Neural cell (in vitro differentiated cells): ENCODE measurements around the gene TIAM2. TPM values are rescaled to one million over a fixed set of nuclear protein-coding genes. Genes with fewer than 3 reads are reported as not detected.
"Not testable (repeated sequence)": the region's sequence is repeated elsewhere in the genome, so short reads cannot be mapped to it uniquely, and the experiment has no call there.

Source experiments
- H2AFZ ChIP-seq: fragments of 200-600, 300-800 bp; sonication (generic), shearing (Covaris generic); 2 replicates; pipeline ENCODE4 v1.6.0; 2014; ENCODE audit warnings: low read depth, mild to moderate bottlenecking, antibody characterized with exemption, low read length, moderate library complexity
- H3F3A ChIP-seq: fragments of 200-600 bp; shearing (Covaris generic); 2 replicates; pipeline ENCODE4 v1.6.1; 2016; ENCODE audit warnings: mild to moderate bottlenecking, moderate library complexity, mixed read lengths, antibody characterized with exemption, low read length; ENCODE audit not compliant: insufficient read depth, poor library complexity, severe bottlenecking
- H3K27ac ChIP-seq: fragments of 200-600, 300-800 bp; sonication (generic), shearing (Covaris generic); 2 replicates; pipeline ENCODE4 v1.5.1; 2014; ENCODE audit warnings: mild to moderate bottlenecking, low read length, moderate library complexity
- H3K27me3 ChIP-seq: fragments of 300-800, 200-600 bp; sonication (generic), shearing (Covaris generic); 2 replicates; pipeline ENCODE4 v1.6.0; 2014; ENCODE audit warnings: mild to moderate bottlenecking, low read depth, low read length, moderate library complexity; ENCODE audit not compliant: insufficient read depth
- H3K36me3 ChIP-seq: fragments of 300-800, 200-600 bp; sonication (generic), shearing (Covaris generic); 2 replicates; pipeline ENCODE4 v1.5.1; 2014; ENCODE audit warnings: mild to moderate bottlenecking, antibody characterized with exemption, low read length, moderate library complexity; ENCODE audit not compliant: insufficient read depth
- H3K4me2 ChIP-seq: fragments of 300-800, 200-600 bp; sonication (generic), shearing (Covaris generic); 2 replicates; pipeline ENCODE4 v1.6.0; 2014; ENCODE audit warnings: mild to moderate bottlenecking, low read length
- H3K4me3 ChIP-seq: fragments of 300-800, 200-600 bp; sonication (generic), shearing (Covaris generic); 2 replicates; pipeline ENCODE4 v1.5.1; 2014; ENCODE audit warnings: mild to moderate bottlenecking, low read length, moderate library complexity
- H3K79me2 ChIP-seq: fragments of 200-600 bp; shearing (Covaris generic); replicated peaks from 2 replicates; pipeline ENCODE4 v1.6.0; 2014; ENCODE audit warnings: mild to moderate bottlenecking, low read length, moderate library complexity; ENCODE audit not compliant: insufficient read depth
- H3K9ac ChIP-seq: fragments of 300-800, 200-600 bp; sonication (generic), shearing (Covaris generic); 2 replicates; pipeline ENCODE4 v1.6.1; 2016; ENCODE audit warnings: mild to moderate bottlenecking, low read length, mixed read lengths
- H3K9me2 ChIP-seq: fragments of 200-600 bp; shearing (Covaris generic); 2 replicates; pipeline ENCODE4 v1.6.1; 2016; ENCODE audit warnings: mild to moderate bottlenecking, low read length, mixed read lengths; ENCODE audit not compliant: insufficient read depth
- H3K9me3 ChIP-seq: fragments of 200-600, 300-800 bp; sonication (generic), shearing (Covaris generic); 2 replicates; pipeline ENCODE4 v1.6.1; 2016; ENCODE audit warnings: mild to moderate bottlenecking, mixed run types, low read length, moderate library complexity, mixed read lengths
- H4K20me1 ChIP-seq: fragments of 200-600 bp; shearing (Covaris generic); 2 replicates; pipeline ENCODE4 v1.6.1; 2016; ENCODE audit warnings: mild to moderate bottlenecking, mixed run types; ENCODE audit not compliant: insufficient read depth
- EP300 ChIP-seq: fragments of 450-650 bp; conservative IDR thresholded peaks from 2 replicates; pipeline ENCODE4 v1.6.1; 2014; ENCODE audit warnings: antibody characterized with exemption, mild to moderate bottlenecking, moderate library complexity; ENCODE audit not compliant: poor library complexity, severe bottlenecking
- EZH2 ChIP-seq: fragments of 200-600, 300-800 bp; shearing (Covaris generic), sonication (generic); IDR thresholded peaks from 2 replicates; pipeline ENCODE4 v1.6.1; 2014; ENCODE audit warnings: antibody characterized with exemption, low read length, borderline replicate concordance, mild to moderate bottlenecking; ENCODE audit not compliant: insufficient read depth, poor library complexity, severe bottlenecking
- MXI1 ChIP-seq: fragments of 450-650 bp; conservative IDR thresholded peaks from 2 replicates; pipeline ENCODE4 v1.6.1; 2014; ENCODE audit warnings: antibody characterized with exemption, mild to moderate bottlenecking; ENCODE audit not compliant: poor library complexity, severe bottlenecking
- POLR2AphosphoS5 ChIP-seq: IDR thresholded peaks from 2 replicates; pipeline ENCODE4 v1.6.1; 2012
- RAD21 ChIP-seq: fragments of 450-650 bp; conservative IDR thresholded peaks from 2 replicates; pipeline ENCODE4 v1.6.1; 2014; ENCODE audit warnings: antibody characterized with exemption, mild to moderate bottlenecking, moderate library complexity
- SMC3 ChIP-seq: fragments of 450-650 bp; conservative IDR thresholded peaks from 2 replicates; pipeline ENCODE4 v1.6.1; 2014; ENCODE audit warnings: antibody characterized with exemption, mild to moderate bottlenecking, moderate library complexity; ENCODE audit not compliant: poor library complexity
- TAF1 ChIP-seq: IDR thresholded peaks from 2 replicates; pipeline ENCODE4 v1.6.1; 2012; ENCODE audit warnings: low read depth
- polyA plus RNA-seq: library from polyadenylated mRNA; depleted of rRNA; stranded (reverse); fragments of >200 nt; gene quantifications from 2 replicates; pipeline ENCODE4 v1.2.3, GENCODE V29; 2014
- TF ChIP-seq, protein P1 (sequence below): fragments of 450-650 bp; IDR thresholded peaks from 2 replicates; pipeline ENCODE4 v1.5.1; 2014; ENCODE audit warnings: antibody characterized with exemption, mild to moderate bottlenecking, moderate library complexity; ENCODE audit not compliant: poor library complexity, severe bottlenecking
- TF ChIP-seq, protein P2 (sequence below): IDR thresholded peaks from 2 replicates; pipeline ENCODE4 v1.6.1; 2012; ENCODE audit warnings: borderline replicate concordance

TIAM2 gene
- polyA plus RNA-seq, 1 donor from 2014 or later = 73.3 TPM

DNA sequence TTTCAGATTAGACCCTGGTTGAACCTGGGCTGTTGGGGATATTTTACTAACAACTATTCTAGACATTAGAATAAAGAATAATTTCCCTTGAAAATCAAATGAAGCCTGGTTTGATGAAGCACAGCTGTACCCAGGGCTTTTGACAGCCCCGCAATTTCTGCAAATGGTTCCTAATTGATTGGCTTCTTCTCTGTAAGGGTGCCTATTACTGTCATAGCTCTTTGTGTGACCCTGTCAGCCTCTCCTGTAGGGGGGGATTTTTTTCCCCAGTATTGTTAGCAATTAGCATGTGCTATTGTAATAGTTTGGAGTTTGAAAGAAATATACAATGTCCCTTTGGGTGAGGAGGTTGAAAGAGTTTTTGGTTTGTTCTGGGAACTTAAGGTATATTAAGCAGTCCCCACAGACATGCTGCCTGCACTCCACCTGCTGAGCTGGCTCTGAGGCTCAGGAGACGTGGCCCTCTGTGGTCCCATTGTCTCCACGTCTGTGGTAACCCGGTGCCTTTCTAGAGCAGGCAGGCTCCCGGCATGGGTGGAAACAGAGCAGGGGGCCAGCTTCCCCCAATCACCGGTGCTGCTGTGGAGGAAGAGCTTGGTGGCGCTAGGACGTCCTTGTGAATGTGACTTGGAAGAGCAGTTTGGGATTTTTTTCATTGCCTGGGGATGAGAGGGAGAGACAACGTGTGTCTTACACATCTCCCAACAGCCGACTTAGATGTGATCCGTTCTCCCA, 221.4 kb downstream of the TIAM2 start:
- TF ChIP-seq MXI1 (peak; percentile 70), RAD21 (no peak), EP300 (peak; percentile 72), POLR2AphosphoS5 (peak; percentile 50), TAF1 (peak; percentile 49), EZH2 (no peak), SMC3 (no peak)
- TF ChIP-seq, protein P1, sequence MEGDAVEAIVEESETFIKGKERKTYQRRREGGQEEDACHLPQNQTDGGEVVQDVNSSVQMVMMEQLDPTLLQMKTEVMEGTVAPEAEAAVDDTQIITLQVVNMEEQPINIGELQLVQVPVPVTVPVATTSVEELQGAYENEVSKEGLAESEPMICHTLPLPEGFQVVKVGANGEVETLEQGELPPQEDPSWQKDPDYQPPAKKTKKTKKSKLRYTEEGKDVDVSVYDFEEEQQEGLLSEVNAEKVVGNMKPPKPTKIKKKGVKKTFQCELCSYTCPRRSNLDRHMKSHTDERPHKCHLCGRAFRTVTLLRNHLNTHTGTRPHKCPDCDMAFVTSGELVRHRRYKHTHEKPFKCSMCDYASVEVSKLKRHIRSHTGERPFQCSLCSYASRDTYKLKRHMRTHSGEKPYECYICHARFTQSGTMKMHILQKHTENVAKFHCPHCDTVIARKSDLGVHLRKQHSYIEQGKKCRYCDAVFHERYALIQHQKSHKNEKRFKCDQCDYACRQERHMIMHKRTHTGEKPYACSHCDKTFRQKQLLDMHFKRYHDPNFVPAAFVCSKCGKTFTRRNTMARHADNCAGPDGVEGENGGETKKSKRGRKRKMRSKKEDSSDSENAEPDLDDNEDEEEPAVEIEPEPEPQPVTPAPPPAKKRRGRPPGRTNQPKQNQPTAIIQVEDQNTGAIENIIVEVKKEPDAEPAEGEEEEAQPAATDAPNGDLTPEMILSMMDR = peak; percentile 22
- TF ChIP-seq, protein P2, sequence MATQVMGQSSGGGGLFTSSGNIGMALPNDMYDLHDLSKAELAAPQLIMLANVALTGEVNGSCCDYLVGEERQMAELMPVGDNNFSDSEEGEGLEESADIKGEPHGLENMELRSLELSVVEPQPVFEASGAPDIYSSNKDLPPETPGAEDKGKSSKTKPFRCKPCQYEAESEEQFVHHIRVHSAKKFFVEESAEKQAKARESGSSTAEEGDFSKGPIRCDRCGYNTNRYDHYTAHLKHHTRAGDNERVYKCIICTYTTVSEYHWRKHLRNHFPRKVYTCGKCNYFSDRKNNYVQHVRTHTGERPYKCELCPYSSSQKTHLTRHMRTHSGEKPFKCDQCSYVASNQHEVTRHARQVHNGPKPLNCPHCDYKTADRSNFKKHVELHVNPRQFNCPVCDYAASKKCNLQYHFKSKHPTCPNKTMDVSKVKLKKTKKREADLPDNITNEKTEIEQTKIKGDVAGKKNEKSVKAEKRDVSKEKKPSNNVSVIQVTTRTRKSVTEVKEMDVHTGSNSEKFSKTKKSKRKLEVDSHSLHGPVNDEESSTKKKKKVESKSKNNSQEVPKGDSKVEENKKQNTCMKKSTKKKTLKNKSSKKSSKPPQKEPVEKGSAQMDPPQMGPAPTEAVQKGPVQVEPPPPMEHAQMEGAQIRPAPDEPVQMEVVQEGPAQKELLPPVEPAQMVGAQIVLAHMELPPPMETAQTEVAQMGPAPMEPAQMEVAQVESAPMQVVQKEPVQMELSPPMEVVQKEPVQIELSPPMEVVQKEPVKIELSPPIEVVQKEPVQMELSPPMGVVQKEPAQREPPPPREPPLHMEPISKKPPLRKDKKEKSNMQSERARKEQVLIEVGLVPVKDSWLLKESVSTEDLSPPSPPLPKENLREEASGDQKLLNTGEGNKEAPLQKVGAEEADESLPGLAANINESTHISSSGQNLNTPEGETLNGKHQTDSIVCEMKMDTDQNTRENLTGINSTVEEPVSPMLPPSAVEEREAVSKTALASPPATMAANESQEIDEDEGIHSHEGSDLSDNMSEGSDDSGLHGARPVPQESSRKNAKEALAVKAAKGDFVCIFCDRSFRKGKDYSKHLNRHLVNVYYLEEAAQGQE = peak; percentile 82
- peak overlapping the region; percentile 22 for H2AFZ ChIP-seq
- peak overlapping the region; percentile 68 for H3K4me3 ChIP-seq
- H3K9me2 ChIP-seq = no peaks in the 10 kb centered on the region
- no peaks in the 10 kb centered on the region for H3K36me3 ChIP-seq
- H3K27me3 ChIP-seq = no peaks in the 10 kb centered on the region
- H3F3A ChIP-seq = peaks cover under 1% of the 10 kb centered on the region
- H3K9ac ChIP-seq = peak overlapping the region; percentile 70
- no peaks in the 10 kb centered on the region for H3K9me3 ChIP-seq
- H3K4me2 ChIP-seq = peak overlapping the region; percentile 73
- no peaks in the 10 kb centered on the region for H4K20me1 ChIP-seq
- peak overlapping the region; percentile 85 for H3K27ac ChIP-seq
- peaks cover 33% of the 10 kb centered on the region for H3K79me2 ChIP-seq

DNA sequence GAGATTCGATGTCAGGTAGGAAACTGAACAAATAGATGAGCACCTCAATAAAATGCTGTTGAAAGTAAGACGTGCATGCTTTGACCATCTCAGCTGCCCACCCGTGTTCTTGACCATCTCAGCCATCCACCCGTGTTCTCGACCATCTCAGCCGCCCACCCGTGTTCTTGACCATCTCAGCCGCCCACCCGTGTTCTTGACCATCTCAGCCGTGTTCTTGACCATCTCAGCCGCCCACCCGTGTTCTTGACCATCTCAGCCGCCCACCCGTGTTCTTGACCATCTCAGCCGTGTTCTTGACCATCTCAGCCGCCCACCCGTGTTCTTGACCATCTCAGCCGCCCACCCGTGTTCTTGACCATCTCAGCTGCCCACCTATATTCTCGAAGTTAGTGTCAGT, 223.6 kb downstream of the TIAM2 start:
- H3K27ac ChIP-seq = peak overlapping the region; percentile 85

More for the DNA sequence above, 223.6 kb downstream of the TIAM2 start:
- not testable (repeated sequence) for H2AFZ ChIP-seq, H3K27me3 ChIP-seq, H3K36me3 ChIP-seq, H4K20me1 ChIP-seq, H3F3A ChIP-seq, H3K9me3 ChIP-seq, H3K9ac ChIP-seq, H3K9me2 ChIP-seq
- Histone ChIP-seq H3K4me3 (peak overlapping the region; percentile 68), H3K4me2 (peak overlapping the region; percentile 73), H3K79me2 (peaks cover 45% of the 10 kb centered on the region)
